Activated gamma-delta T cell (primary cell): Measurements from ENCODE around the gene CSF2.
"Not testable (repeated sequence)": the region's sequence is repeated elsewhere in the genome, so short reads cannot be mapped to it uniquely, and the experiment has no call there.

Experiments
- DNase-seq: peaks from one replicate; lab custom pipeline; 2025; lab: John Stamatoyannopoulos, UW

CSF2 gene

DNA sequence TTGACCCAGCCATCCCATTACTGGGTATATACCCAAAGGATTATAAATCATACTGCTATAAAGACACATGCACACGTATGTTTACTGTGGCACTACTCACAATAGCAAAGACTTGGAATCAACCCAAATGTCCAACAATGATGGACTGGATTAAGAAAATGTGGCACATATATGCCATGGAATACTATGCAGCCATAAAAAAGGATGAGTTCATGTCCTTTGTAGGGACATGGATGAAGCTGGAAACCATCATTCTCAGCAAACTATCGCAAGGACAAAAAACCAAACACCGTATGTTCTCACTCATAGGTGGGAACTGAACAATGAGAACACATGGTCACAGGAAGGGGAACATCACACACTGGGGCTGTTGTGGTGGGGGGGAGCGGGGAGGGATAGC is 35.4 kb downstream of the CSF2 start:
- DNase-seq, result not testable (repeated sequence)

DNA sequence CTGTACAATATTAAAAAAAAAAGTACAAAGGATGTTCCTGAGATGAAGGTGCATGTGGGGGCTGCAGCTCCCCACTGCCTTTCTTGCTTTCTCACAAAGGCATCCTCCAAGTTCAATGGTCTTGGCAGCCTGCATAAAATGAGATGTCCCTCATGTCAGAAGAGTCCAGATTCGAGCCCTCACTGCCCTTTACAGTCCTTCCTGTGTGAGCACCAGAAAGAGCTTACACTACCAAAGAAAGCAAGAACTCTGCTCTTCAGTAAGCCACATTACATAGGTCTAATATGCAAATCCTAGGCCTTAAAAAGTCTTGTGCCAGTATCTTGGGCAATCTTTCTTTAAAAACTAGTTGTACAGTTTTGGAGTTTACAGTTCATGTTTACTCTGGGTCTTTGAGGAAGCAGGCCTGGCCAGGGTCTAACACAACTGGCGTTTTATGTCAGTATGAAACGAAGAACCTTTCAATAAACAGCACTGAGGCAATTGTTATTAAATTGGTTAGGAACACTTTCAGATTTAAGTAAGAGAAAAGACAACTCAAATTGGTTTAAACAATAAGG is 36.0 kb downstream of the CSF2 start:
- no peak for DNase-seq

- DNase-seq, result no peak
These were observed 36.6 kb downstream of the CSF2 start for GRCh38 chr5:132110195-132110594.

DNA sequence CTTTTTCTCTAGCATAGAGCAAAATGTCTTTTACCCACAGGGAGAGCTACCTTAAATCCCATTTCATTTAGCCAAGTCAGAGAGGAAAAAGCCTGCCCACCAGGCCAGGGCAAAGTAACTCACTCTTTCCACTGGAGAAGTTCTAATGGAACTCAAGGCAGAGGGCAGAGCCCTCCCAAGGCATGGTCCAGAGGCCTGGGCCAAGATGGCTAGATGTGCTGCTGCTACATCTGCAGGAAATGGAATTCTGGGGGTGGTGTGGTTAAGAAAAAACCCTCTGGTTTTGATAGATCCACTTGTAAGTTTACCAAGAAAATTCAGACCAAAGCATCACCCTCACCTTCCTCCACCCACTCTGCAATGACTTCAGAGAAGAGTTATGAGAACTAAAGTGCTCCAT is 37.3 kb downstream of the CSF2 start:
- no peak for DNase-seq

DNA sequence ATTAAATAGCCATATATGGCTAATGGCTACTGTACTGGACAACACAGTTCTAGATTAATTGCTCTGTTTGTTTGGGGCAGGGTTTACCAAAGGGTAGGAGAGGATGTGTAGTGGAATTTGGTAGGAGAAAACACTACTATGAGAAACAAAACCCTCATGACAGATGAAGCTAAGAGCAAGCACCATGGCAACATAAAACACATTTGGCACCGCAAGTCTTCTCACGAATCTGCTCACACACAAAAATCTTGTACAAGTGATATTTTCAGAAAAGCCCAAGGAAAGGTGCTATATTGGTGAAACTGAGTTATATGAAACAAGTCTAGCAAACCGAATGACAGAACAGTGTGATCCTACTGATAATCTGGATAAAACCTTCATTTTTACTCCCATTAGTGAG is 38.5 kb downstream of the CSF2 start:
- no peak for DNase-seq

DNA sequence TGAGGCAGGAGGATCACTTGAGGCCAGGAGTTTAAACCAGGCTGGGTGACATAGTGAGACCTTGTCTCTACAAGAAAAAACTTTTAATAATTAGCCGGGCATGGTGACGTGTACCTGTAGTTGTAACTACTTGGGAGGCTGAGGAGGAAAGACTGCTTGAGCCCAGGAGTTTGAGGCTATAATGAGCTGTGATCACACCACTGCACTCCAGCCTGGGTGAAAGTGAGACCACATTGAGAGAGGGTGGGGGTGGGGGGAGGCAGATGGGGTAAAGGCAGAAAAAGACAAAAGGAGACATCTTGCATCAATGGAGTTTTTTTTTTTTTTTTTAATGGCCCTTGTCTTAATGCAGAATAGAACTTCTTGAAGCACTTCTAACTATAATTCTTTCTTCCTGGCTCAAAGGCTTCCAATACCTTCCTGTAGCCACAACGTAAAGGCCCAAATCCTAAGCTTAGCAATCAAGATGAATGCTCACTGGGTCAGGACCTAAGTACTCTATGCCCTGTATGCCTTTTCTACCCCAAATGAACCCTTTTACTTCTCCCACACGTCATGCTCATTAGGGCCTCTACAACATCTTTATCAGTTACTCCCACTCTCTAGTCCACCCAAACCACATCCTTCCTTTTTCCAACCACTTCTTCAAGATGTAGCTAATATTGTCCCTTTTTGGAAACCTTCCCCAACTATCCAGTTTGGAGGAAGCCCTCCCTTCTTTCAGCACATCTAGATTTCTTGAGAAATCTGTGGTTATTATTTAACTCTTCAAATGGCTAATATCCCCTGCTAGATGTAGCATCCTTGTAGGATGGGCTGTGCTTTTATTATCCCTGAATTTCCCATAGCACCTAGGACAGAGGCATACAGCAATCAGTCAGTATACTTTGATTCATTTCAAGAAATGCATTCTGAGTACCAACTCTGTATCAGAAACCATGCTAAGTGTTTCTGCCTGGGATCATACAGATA is 40.8 kb downstream of the CSF2 start:
- DNase-seq, result no peak

DNA sequence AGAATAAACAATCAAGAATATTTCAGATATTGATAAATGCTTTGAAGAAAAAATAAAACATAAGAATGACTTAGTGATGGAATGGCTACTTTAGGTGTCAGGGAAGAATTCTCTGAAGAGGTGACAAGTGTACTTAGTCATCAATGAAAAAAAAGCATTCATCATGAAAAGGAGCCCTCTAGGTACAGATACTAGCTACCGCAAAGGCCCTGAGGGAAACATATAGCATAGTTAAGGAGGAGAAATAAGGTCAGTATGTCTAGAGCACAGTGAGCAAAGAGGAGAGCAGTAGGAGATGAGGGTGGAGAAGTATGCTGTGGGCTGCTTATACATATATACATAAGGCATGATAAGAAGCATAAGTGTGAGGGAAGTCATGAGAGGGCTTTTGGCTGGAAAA is 41.8 kb downstream of the CSF2 start:
- DNase-seq, result no peak

- DNase-seq, result no peak
These were observed 42.5 kb downstream of the CSF2 start for GRCh38 chr5:132116072-132116471.

- DNase-seq, result not testable (repeated sequence)
These were observed 43.4 kb downstream of the CSF2 start for GRCh38 chr5:132116909-132117489.

DNA sequence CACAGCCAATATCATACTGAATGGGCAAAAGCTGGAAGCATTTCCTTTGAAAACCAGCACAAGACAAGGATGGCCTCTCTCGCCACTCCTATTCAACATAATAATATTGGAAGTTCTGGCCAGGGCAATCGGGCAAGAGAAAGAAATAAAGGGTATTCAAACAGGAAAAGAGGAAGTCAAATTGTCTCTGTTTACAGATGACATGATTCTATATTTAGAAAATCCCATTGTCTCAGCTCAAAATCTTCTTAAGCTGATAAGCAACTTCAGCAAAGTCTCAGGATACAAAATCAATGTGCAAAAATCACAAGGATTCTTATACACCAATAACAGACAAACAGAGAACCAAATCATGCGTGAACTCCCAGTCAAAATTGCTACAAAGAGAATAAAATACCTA is 47.1 kb downstream of the CSF2 start:
- not testable (repeated sequence) for DNase-seq

GRCh38 chr5:132122971-132123370 is 49.4 kb downstream of the CSF2 start:
- not testable (repeated sequence) for DNase-seq

DNA sequence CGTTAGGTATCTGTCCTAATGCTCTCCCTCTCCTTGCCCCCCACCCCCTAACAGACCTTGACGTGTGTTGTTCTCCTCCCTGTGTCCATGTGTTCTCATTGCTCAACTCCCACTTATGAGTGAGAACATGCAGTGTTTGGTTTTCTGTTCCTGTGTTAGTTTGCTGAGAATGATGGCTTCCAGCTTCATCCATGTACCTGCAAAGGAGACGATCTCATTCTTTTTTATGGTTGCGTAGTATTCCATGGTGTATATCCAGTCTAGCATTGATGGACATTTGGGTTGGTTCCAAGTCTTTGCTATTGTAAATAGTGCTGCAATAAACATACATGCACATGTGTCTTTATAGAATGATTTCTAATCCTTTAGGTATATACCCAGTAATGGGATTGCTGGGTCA is 50.0 kb downstream of the CSF2 start:
- not testable (repeated sequence) for DNase-seq
